Testis (tissue), 2 donors: ENCODE results near the gene ZC3H6.

Source experiments
- CTCF ChIP-seq, 3 experiments: fragments of 450-650 bp in 2 of 3; fragments of 200-600 bp in 1 of 3; sonication (generic) in 1 of 3; IDR thresholded peaks; one replicate each; pipeline ENCODE4 v1.5.1; 2016 to 2019; ENCODE audit warnings: antibody characterized with exemption in 3 of 3, mild to moderate bottlenecking in 2 of 3, moderate library complexity in 1 of 3
- POLR2A ChIP-seq: fragments of 450-650 bp; IDR thresholded peaks from one replicate; pipeline ENCODE4 v1.6.1; 2017; ENCODE audit warnings: antibody characterized with exemption, mild to moderate bottlenecking, moderate library complexity

DNA sequence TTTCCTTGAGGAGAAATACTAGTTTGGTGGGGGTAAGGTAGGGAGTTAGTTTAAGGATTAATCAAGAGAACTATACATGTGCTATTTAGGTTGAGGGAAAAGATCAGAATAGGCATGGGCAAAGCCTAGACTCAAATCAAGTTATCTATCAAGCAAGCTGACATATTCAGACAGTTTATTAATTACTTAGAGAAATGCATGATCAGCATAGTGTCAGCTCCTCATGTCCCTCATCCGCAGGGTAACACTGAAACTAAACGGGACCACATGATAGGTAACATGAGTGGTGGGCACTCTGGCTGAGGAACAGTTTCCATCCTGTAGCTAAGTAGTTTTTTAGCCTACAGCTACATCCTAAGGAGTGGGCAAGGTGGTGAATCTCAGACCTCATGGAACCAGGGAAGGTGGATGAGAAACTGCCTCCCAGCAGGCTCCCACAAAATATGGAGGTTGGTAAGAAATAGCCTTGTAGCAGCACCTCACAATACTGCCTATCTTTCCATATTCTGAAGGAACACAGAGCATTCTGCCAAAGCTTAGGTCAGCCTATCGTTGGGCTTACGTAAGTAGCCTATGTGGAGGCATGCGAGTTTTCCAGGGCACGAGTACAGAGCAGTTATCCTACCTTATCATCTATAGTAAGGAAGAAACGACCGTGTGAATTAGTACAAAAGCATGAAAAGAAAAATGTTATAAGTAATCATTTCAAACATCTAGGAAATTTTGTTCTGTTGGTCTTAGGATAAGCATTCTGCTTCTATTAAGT, 18.4 kb downstream of the ZC3H6 start:
- TF ChIP-seq POLR2A (no peak), CTCF (IDR thresholded peaks at IDR 0.05) (no peak)
